Activated naive CD4-positive, alpha-beta T cell treated with Interleukin-2 at 50 U/mL for 16 hours (primary cell): ENCODE measurements around the gene RFC3.
A peak's percentile ranks its signal among the peaks of the same experiment; 100 is the strongest.
"Not testable (repeated sequence)": the region's sequence is repeated elsewhere in the genome, so short reads cannot be mapped to it uniquely, and the experiment has no call there.

Experiments used
- DNase-seq: peaks from one replicate; pipeline ENCODE4 v3.0.0-alpha.2; 2020

Gene RFC3

DNA sequence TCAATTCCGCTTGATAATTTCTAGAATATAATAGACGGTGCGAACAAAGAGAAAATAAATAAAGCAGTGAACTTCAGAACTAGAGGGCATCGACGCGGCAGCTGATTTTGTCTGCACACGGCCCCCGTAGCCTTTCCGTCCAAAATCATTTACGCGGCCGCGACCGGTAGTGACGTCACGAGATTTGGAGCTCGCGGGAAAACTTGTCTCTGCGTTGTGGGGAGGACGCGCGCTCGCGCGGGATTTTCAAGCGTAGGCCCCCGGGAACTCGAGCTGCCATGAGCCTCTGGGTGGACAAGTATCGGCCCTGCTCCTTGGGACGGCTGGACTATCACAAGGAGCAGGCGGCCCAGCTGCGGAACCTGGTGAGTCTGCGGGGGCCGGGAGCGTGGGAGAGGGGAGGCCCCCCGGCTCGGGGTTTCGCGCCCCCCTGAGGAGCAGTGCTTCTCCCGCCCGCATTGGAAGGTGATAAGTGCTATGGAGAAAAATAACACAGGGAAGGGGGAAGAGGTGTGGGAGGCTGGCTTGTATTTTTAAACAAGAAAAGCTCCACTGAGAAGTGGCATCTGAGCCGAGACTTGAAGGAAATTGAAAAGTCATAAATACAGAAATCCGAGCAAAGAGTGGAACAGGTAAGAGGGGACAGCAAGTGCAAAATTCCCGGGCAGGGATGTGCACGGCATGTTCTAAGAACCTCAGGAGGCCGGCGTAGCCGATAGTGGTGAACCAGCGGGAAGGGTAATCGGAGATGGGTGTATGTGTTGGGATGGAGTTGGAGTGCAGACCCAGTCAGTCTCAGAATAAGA, at the start of gene RFC3:
TSS of gene RFC3 (plus strand) at position 249 of the 806 bp plus-strand sequence. CDS start at position 279, 30 bp downstream.
- peak; percentile 92 for DNase-seq

- no peak for DNase-seq
Observed at GRCh38 chr13:33771296-33771695, 46.7 kb upstream of the RFC3 start.

DNA sequence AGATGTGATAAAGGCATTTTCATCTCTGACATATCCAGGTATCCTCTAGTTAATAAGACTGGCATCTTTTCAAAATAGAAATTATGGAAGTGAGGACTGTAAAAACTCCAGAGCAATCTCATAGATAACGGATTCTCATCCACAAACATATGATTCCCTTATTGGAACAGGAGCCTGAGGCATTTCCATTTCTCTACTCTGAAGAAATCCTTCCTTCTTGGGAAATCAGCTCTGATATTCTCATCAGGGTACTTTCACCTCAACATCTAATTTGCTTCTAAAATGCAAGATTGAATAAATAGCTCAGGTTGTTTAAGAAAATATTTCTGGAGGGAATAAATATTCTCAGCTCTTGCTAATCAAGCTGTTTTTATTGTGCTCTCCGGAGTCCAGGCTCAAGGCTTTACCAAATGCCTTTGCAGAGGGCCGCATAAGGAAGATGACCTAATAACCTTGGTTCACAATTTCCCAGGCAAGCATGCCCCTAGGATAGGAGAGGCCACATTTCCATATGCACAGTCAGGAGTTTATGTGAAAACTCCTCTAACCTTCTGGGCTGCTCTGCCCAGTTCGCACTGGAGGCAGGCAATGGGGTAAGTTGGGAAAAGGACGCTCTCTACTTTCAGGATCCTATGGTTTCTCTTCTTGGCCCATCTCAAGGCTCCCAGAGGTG, 44.0 kb upstream of the RFC3 start:
- no peak for DNase-seq

GRCh38 chr13:33775339-33776108, 42.4 kb upstream of the RFC3 start:
- no peak for DNase-seq

DNA sequence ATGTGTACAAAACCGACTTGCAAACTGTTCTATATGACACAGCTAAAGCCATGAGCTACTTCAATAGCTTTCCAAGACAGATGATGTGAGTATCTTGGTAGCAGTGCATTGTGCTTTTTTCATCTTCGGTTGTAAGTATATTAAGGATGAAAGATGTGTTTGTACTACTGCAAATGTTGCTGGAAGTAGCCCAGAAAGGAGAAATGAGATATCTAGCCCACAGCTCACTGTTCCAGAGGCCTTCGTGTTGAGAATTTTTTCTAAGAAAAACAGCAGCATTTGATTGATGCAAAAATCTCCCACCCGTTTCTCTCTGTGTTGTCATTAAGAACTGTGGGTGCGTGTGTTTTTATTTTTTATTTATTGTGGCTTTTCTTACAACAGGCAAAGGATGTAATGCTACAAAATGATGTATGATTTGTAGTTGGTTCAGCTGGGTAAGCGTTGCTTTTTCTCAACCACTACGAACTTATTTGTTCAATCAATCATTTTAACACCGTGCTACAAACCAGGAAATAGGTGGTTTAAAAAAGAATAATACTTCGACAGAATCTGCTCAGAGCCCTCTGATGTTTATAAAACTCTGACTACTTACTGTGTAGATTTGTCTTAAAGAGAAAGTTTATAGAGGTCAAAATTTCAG, 41.6 kb upstream of the RFC3 start:
- no peak for DNase-seq

- DNase-seq, result no peak
Observed at GRCh38 chr13:33782631-33783030, 35.3 kb upstream of the RFC3 start.

DNA sequence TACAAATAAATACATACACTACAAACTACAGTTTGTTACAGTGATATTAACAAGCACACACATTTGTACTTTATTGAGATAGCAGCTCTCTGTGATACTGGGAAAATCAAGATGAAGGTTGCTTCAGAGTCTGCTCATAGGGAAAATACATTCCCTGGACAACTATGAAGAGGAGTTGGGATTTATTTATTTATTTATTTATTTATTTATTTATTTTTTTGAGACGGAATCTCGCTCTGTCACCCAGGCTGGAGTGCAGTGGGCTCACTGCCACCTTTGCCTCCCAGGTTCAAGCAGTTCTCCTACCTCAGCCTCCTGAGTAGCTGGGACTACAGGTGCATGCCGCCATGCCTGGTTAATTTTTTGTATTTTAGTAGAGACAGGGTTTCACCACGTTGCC, 34.7 kb upstream of the RFC3 start:
- not testable (repeated sequence) for DNase-seq

- no peak for DNase-seq
Observed at GRCh38 chr13:33784738-33785137, 33.2 kb upstream of the RFC3 start.

DNA sequence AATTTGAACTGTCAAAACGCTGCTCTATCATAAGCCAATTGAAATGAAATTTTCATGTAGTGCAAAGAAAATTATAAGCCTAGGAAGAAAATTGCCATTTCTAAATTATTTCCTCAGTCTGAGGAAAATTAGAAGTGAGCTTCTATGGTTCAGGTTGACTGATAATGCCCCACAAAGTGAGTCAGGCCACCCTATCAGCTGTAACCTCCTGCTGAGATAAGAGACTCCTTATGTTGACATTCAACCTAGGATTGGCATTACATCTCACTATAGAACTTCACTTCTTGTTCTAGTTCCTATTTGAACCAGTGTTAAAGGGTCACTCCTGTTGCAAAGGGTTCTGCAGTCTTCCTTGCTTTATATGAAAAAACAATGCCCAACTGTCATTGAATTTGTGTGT, 32.6 kb upstream of the RFC3 start:
- DNase-seq, result no peak

DNA sequence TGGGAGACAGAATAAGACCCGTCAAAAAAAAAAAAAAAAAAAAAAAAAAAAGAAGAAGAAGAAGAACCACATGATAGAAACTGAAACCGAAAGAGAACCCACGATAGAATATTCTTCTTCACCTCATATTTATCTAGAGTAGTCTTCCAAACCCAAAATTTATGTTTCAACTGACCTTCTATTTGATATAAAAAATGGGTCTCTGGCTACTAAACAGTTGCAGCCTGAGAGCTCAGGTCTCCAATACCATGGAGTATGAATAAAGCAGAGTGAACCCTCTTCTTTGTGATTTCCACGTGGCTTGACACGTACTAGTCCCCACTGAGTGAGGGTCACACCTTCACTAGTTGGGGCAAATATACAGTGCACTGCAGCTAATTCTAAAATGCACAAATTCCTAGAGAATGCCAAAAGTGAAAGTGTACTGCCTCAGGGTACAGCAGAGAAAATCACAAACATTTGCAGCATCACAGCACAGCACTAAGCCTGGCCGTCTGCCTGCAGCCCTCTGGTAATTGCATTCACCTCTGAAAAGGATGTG, 30.8 kb upstream of the RFC3 start:
- DNase-seq, result no peak

DNA sequence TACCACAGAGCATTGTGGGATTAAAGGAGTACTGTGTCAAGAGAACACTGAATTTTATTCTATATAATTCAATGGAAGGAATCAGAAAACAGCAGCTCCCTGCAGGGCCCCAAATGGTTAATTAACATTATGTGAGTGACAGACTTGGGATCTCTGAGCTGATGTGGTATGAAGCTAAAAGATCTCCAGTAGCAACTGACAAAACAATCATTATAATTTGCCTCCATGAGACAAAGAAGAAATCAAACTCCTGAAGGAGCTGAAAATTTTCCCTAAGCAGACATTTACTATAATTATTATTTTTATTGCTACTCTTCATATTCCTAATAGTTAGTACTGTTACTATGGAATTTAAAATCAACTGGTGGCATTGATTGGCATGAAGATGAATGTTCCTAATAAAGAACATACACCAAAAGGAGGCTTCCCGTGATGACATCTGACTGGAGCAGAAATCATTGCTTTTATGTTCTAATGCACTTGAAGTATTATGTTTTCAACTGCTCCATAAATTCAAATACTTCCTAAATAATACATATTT, 28.8 kb upstream of the RFC3 start:
- no peak for DNase-seq

GRCh38 chr13:33789739-33790138, 28.2 kb upstream of the RFC3 start:
- DNase-seq, result no peak

- DNase-seq, result no peak
Observed at GRCh38 chr13:33793726-33794125, 24.2 kb upstream of the RFC3 start.

- no peak for DNase-seq
Observed at GRCh38 chr13:33794576-33794975, 23.4 kb upstream of the RFC3 start.

GRCh38 chr13:33796095-33796494, 21.9 kb upstream of the RFC3 start:
- no peak for DNase-seq

DNA sequence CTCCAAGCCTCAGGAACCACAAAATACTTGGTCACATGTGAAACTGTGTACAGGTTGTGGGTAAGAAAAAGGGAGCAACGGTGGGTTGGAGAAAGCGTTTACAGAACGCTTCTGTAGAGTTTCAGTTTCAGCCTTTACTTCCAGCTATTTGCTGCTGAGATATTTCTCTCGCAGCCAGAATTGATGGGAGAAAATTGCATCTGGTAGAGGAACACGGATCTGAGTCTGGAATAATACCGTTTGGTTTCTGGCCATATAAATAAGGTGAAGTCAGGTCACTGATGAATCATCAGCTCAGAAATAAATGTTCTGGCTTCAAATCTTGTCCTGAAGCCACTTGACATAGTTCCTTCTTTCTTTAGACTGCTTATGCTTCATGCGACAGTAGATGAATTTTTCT, 20.3 kb upstream of the RFC3 start:
- DNase-seq, result no peak

DNA sequence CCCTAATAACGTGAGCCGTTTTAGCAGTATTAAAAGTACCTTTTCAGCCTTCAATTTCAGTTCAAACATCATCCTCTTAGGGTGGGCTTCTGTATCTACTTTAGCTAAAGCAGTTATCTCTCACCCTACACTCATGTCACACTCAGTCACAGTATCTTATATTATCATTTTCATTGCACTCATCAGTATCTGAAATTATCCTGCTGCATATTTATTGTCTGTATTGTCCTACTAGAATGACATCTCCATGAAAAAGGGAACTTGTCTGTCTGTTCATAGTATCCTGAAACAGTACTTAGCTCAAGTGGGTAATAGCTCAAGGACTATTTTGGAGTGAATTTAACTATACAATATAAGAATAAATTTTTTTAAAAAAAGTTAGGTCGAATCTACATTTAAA, 19.9 kb upstream of the RFC3 start:
- DNase-seq, result no peak

- DNase-seq, result no peak
Observed at GRCh38 chr13:33799950-33800592, 17.9 kb upstream of the RFC3 start.

- no peak for DNase-seq
Observed at GRCh38 chr13:33800646-33801186, 17.2 kb upstream of the RFC3 start.

GRCh38 chr13:33806470-33807248, 11.3 kb upstream of the RFC3 start:
- no peak for DNase-seq

- DNase-seq, result not testable (repeated sequence)
Observed at GRCh38 chr13:33812829-33813228, 5.1 kb upstream of the RFC3 start.
